Uterus (tissue), 4 donors: ENCODE data around the gene SDK2. TPM values are rescaled to one million over a fixed set of nuclear protein-coding genes. Genes with fewer than 3 reads are reported as not detected.

Experiments used
- DNase-seq, 2 donors: peaks; one replicate each; pipeline ENCODE4 v3.0.0-alpha.2; 2019 to 2020
- H3K27ac ChIP-seq, 2 donors: fragments of 200-600 bp; sonication (generic); 1 replicate in 1 of 2; 2 replicates in 1 of 2; pipeline ENCODE4 v1.5.1; 2016 to 2018
- H3K27me3 ChIP-seq, 2 donors: fragments of 200-600 bp; sonication (generic); one replicate each; pipeline ENCODE4 v1.5.1; 2018 to 2019; ENCODE audit warnings: control low read depth in 1 of 2
- H3K36me3 ChIP-seq, 2 donors: fragments of 200-600 bp; sonication (generic); one replicate each; pipeline ENCODE4 v1.5.1; 2019; ENCODE audit warnings: control low read depth in 1 of 2
- H3K4me1 ChIP-seq, 2 donors: fragments of 200-600 bp; sonication (generic); one replicate each; pipeline ENCODE4 v1.5.1; 2018 to 2019; ENCODE audit warnings: control low read depth in 1 of 2
- H3K4me3 ChIP-seq, 2 donors: fragments of 200-600 bp; sonication (generic); 1 replicate in 1 of 2; 2 replicates in 1 of 2; pipeline ENCODE4 v1.5.1; 2018 to 2019; ENCODE audit warnings: mild to moderate bottlenecking in 1 of 2
- H3K9me3 ChIP-seq, 2 donors: fragments of 200-600 bp; sonication (generic); one replicate each; pipeline ENCODE4 v1.5.1; 2019; ENCODE audit warnings: control low read depth in 1 of 2
- POLR2A ChIP-seq, 2 donors: fragments of 450-650 bp; IDR thresholded peaks; one replicate each; pipeline ENCODE4 v1.6.1; 2016; ENCODE audit warnings: antibody characterized with exemption in 2 of 2, mild to moderate bottlenecking in 1 of 2, moderate library complexity in 1 of 2
- intact Hi-C: fragments of 100-400 bp; cut with DNase I; formaldehyde crosslinking; loops from one replicate; pipeline ENCODE4 v1.15.1; 2023; ENCODE audit warnings: low total_unique reads
- total RNA-seq, 4 donors: library from RNA; depleted of rRNA in 3 of 4; stranded (reverse); fragments of >200 nt in 3 of 4; gene quantifications; one replicate each; pipeline versions ENCODE4 v1.1.0 to v1.2.4, GENCODE V29; 2014 to 2023
- TF ChIP-seq, protein P1 (sequence below), 4 experiments: fragments of 200-600 bp in 2 of 4; fragments of 450-650 bp in 2 of 4; sonication (generic) in 2 of 4; IDR thresholded peaks; one replicate each; pipeline ENCODE4 v1.5.1; 2016 to 2019; ENCODE audit warnings: antibody characterized with exemption in 4 of 4, mild to moderate bottlenecking in 2 of 4, moderate library complexity in 1 of 4
- donor health status: DM: yes; HTN: yes; CAD: no.

SDK2 gene, protein sequence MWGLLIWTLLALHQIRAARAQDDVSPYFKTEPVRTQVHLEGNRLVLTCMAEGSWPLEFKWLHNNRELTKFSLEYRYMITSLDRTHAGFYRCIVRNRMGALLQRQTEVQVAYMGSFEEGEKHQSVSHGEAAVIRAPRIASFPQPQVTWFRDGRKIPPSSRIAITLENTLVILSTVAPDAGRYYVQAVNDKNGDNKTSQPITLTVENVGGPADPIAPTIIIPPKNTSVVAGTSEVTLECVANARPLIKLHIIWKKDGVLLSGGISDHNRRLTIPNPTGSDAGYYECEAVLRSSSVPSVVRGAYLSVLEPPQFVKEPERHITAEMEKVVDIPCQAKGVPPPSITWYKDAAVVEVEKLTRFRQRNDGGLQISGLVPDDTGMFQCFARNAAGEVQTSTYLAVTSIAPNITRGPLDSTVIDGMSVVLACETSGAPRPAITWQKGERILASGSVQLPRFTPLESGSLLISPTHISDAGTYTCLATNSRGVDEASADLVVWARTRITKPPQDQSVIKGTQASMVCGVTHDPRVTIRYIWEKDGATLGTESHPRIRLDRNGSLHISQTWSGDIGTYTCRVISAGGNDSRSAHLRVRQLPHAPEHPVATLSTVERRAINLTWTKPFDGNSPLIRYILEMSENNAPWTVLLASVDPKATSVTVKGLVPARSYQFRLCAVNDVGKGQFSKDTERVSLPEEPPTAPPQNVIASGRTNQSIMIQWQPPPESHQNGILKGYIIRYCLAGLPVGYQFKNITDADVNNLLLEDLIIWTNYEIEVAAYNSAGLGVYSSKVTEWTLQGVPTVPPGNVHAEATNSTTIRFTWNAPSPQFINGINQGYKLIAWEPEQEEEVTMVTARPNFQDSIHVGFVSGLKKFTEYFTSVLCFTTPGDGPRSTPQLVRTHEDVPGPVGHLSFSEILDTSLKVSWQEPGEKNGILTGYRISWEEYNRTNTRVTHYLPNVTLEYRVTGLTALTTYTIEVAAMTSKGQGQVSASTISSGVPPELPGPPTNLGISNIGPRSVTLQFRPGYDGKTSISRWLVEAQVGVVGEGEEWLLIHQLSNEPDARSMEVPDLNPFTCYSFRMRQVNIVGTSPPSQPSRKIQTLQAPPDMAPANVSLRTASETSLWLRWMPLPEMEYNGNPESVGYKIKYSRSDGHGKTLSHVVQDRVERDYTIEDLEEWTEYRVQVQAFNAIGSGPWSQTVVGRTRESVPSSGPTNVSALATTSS (N-terminal part only)
- total RNA-seq, result 1 to 10 TPM in 2 of 4 donors, not detected in 2; 1.1 to 5.0 TPM

GRCh38 chr17:73644145-73645049, at the start of gene SDK2:
Gene SDK2 (minus strand): TSS chr17:73644445. CDS start chr17:73644088, 357 bp downstream.
- intact Hi-C loops, result no loop called here
- Histone ChIP-seq H3K9me3 (no peaks in the 10 kb centered on the region), H3K4me1 (peaks cover 0 to 11% of the 10 kb centered on the region in 2 donors), H3K36me3 (no peaks in the 10 kb centered on the region), H3K4me3 (peak within 1 kb of the TSS; percentile 18 to 27), H3K27me3 (peaks cover 0 to 9% of the 10 kb centered on the region in 2 donors), H3K27ac (no peak within 1 kb of the TSS)
- TF ChIP-seq, protein P1, sequence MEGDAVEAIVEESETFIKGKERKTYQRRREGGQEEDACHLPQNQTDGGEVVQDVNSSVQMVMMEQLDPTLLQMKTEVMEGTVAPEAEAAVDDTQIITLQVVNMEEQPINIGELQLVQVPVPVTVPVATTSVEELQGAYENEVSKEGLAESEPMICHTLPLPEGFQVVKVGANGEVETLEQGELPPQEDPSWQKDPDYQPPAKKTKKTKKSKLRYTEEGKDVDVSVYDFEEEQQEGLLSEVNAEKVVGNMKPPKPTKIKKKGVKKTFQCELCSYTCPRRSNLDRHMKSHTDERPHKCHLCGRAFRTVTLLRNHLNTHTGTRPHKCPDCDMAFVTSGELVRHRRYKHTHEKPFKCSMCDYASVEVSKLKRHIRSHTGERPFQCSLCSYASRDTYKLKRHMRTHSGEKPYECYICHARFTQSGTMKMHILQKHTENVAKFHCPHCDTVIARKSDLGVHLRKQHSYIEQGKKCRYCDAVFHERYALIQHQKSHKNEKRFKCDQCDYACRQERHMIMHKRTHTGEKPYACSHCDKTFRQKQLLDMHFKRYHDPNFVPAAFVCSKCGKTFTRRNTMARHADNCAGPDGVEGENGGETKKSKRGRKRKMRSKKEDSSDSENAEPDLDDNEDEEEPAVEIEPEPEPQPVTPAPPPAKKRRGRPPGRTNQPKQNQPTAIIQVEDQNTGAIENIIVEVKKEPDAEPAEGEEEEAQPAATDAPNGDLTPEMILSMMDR (IDR thresholded peaks at IDR 0.05), result no peak
- TF ChIP-seq POLR2A (IDR thresholded peaks at IDR 0.05), result no peak
- no peak for DNase-seq

GRCh38 chr17:73693071-73693470, 48.8 kb upstream of the SDK2 start:
- TF ChIP-seq, protein P1 (IDR thresholded peaks at IDR 0.05), result no peak
- no peak for TF ChIP-seq POLR2A (IDR thresholded peaks at IDR 0.05)
- Histone ChIP-seq H3K27ac (no peak overlapping the region), H3K4me3 (no peak overlapping the region), H3K27me3 (no peaks in the 10 kb centered on the region), H3K9me3 (no peaks in the 10 kb centered on the region), H3K4me1 (no peaks in the 10 kb centered on the region), H3K36me3 (no peaks in the 10 kb centered on the region)
- intact Hi-C loops, result no loop called here
- no peak for DNase-seq

DNA sequence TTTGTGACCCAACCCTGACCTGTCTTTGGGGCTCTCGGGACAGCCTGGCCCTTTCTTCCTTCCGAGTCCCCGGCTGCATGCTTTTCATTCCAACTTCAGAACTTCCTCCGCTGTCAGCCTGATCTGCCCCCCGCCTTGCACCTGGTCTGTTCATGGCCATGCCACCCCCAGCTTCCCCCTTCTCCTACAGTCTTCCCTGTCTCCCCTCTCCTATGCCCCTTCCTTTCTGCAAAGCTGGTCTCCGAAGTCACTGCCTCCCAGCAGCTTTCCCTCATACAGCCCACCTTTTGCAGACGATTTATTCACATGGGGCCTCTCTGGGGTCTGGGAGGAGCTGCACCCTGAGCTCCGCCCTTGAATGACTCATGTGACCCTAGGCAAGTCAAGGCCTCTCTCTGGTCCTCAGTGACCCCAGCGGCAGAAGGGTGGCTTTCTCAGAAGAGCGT, 47.1 kb upstream of the SDK2 start:
- intact Hi-C loops, result no loop called here
- no peak for TF ChIP-seq POLR2A (IDR thresholded peaks at IDR 0.05)
- TF ChIP-seq, protein P1 (IDR thresholded peaks at IDR 0.05), result no peak

GRCh38 chr17:73690676-73691075, 46.4 kb upstream of the SDK2 start:
- no peak for DNase-seq
- intact Hi-C loops, result no loop called here
- H3K9me3 ChIP-seq, result no peaks in the 10 kb centered on the region

More for the DNA sequence above, 47.1 kb upstream of the SDK2 start:
- H3K9me3 ChIP-seq, result no peaks in the 10 kb centered on the region
- no peaks in the 10 kb centered on the region for H3K36me3 ChIP-seq
- H3K4me1 ChIP-seq, result no peaks in the 10 kb centered on the region
- H3K4me3 ChIP-seq, result no peak overlapping the region
- H3K27ac ChIP-seq, result no peak overlapping the region
- no peaks in the 10 kb centered on the region for H3K27me3 ChIP-seq
- DNase-seq, result no peak

More at GRCh38 chr17:73690676-73691075, 46.4 kb upstream of the SDK2 start:
- Histone ChIP-seq H3K4me3 (no peak overlapping the region), H3K4me1 (no peaks in the 10 kb centered on the region), H3K27ac (no peak overlapping the region), H3K27me3 (no peaks in the 10 kb centered on the region), H3K36me3 (no peaks in the 10 kb centered on the region)
- no peak for TF ChIP-seq POLR2A (IDR thresholded peaks at IDR 0.05)
- TF ChIP-seq, protein P1 (IDR thresholded peaks at IDR 0.05), result no peak
